Body of pancreas (tissue), 4 donors: ENCODE results near the gene GRB10.

Experiments
- POLR2A ChIP-seq, 3 donors: fragments of 450-650 bp; IDR thresholded peaks; one replicate each; pipeline ENCODE4 v1.6.1; 2016; ENCODE audit warnings: antibody characterized with exemption in 3 of 3, mild to moderate bottlenecking in 2 of 3
- TF ChIP-seq, protein P1 (sequence below), 7 experiments: fragments of 450-650 bp in 4 of 7; fragments of 200-600 bp in 3 of 7; sonication (generic) in 3 of 7; IDR thresholded peaks; one replicate each; pipeline ENCODE4 v1.5.1; 2016 to 2019; ENCODE audit warnings: antibody characterized with exemption in 7 of 7

- TF ChIP-seq, protein P1, sequence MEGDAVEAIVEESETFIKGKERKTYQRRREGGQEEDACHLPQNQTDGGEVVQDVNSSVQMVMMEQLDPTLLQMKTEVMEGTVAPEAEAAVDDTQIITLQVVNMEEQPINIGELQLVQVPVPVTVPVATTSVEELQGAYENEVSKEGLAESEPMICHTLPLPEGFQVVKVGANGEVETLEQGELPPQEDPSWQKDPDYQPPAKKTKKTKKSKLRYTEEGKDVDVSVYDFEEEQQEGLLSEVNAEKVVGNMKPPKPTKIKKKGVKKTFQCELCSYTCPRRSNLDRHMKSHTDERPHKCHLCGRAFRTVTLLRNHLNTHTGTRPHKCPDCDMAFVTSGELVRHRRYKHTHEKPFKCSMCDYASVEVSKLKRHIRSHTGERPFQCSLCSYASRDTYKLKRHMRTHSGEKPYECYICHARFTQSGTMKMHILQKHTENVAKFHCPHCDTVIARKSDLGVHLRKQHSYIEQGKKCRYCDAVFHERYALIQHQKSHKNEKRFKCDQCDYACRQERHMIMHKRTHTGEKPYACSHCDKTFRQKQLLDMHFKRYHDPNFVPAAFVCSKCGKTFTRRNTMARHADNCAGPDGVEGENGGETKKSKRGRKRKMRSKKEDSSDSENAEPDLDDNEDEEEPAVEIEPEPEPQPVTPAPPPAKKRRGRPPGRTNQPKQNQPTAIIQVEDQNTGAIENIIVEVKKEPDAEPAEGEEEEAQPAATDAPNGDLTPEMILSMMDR (IDR thresholded peaks at IDR 0.05), result no peak
- no peak for TF ChIP-seq POLR2A (IDR thresholded peaks at IDR 0.05)
Measured at GRCh38 chr7:50565977-50566376, 216.7 kb downstream of the GRB10 start.
